Trophoblast cell (in vitro differentiated cells and primary cell): ENCODE results near the gene MYH8.

Experiments
- DNase-seq, 2 donors: peaks; one replicate each; pipeline ENCODE4 v3.0.0-alpha.2; 2016
- H2AFZ ChIP-seq: 2 replicates; pipeline ENCODE4 v1.6.1; 2013; ENCODE audit warnings: low read length, moderate library complexity, mild to moderate bottlenecking; ENCODE audit not compliant: insufficient read depth, poor library complexity
- H2AK5ac ChIP-seq: 2 replicates; pipeline ENCODE4 v1.6.1; 2013; ENCODE audit warnings: mild to moderate bottlenecking, low read length
- H2BK120ac ChIP-seq: 2 replicates; pipeline ENCODE4 v1.6.1; 2013; ENCODE audit warnings: low read length, mild to moderate bottlenecking, moderate library complexity; ENCODE audit not compliant: insufficient read depth, poor library complexity
- H2BK12ac ChIP-seq: 2 replicates; pipeline ENCODE4 v1.6.1; 2013; ENCODE audit warnings: mild to moderate bottlenecking, low read length, moderate library complexity
- H2BK5ac ChIP-seq: 2 replicates; pipeline ENCODE4 v1.6.1; 2013; ENCODE audit warnings: low read length, low read depth, moderate library complexity, mild to moderate bottlenecking; ENCODE audit not compliant: poor library complexity
- H3K14ac ChIP-seq: 2 replicates; pipeline ENCODE4 v1.6.1; 2013; ENCODE audit warnings: mild to moderate bottlenecking, low read length
- H3K18ac ChIP-seq: 2 replicates; pipeline ENCODE4 v1.6.1; 2013; ENCODE audit warnings: mild to moderate bottlenecking, low read length
- H3K23ac ChIP-seq: 2 replicates; pipeline ENCODE4 v1.6.1; 2013; ENCODE audit warnings: low read length
- H3K27ac ChIP-seq: 2 replicates; pipeline ENCODE4 v1.5.1; 2013; ENCODE audit warnings: low read depth, mild to moderate bottlenecking, inconsistent platforms, low read length, moderate library complexity
- H3K27me3 ChIP-seq: 2 replicates; pipeline ENCODE4 v1.6.1; 2013; ENCODE audit warnings: inconsistent platforms, mild to moderate bottlenecking, low read length, moderate library complexity; ENCODE audit not compliant: insufficient read depth
- H3K36me3 ChIP-seq, 2 experiments: 1 replicate in 1 of 2; 2 replicates in 1 of 2; pipeline ENCODE4 v1.6.1; 2013; ENCODE audit warnings: low read length in 2 of 2, mild to moderate bottlenecking in 2 of 2, moderate library complexity in 1 of 2; ENCODE audit not compliant: insufficient read depth in 2 of 2, control insufficient read depth in 1 of 2
- H3K4ac ChIP-seq: 2 replicates; pipeline ENCODE4 v1.6.1; 2013; ENCODE audit warnings: low read depth, mild to moderate bottlenecking, low read length, moderate library complexity
- H3K4me1 ChIP-seq, 2 experiments: 1 replicate in 1 of 2; 2 replicates in 1 of 2; pipeline ENCODE4 v1.6.1; 2013; ENCODE audit warnings: low read length in 2 of 2, mild to moderate bottlenecking in 2 of 2, moderate library complexity in 1 of 2; ENCODE audit not compliant: insufficient read depth in 2 of 2, control insufficient read depth in 1 of 2
- H3K4me2 ChIP-seq: 2 replicates; pipeline ENCODE4 v1.6.1; 2013; ENCODE audit warnings: inconsistent platforms, mild to moderate bottlenecking, low read length, moderate library complexity
- H3K4me3 ChIP-seq: 2 replicates; pipeline ENCODE4 v1.5.1; 2013; ENCODE audit warnings: mild to moderate bottlenecking, low read depth, low read length, inconsistent platforms
- H3K79me1 ChIP-seq: one replicate; pipeline ENCODE4 v1.6.1; 2013; ENCODE audit warnings: low read length
- H3K79me2 ChIP-seq: 2 replicates; pipeline ENCODE4 v1.6.1; 2013; ENCODE audit warnings: low read length, mild to moderate bottlenecking; ENCODE audit not compliant: control insufficient read depth, insufficient read depth, poor library complexity
- H3K9ac ChIP-seq: 2 replicates; pipeline ENCODE4 v1.6.1; 2013; ENCODE audit warnings: mild to moderate bottlenecking, low read length
- H3K9me3 ChIP-seq: 2 replicates; pipeline ENCODE4 v1.6.1; 2013; ENCODE audit warnings: low read depth, mild to moderate bottlenecking, control low read depth, inconsistent platforms, low read length; ENCODE audit not compliant: insufficient read depth
- H4K12ac ChIP-seq: 2 replicates; pipeline ENCODE4 v1.6.1; 2013; ENCODE audit warnings: low read depth, mild to moderate bottlenecking, low read length, moderate library complexity
- H4K8ac ChIP-seq: 2 replicates; pipeline ENCODE4 v1.6.1; 2013; ENCODE audit warnings: low read depth, mild to moderate bottlenecking, low read length, moderate library complexity
- H4K91ac ChIP-seq: one replicate; pipeline ENCODE4 v1.6.1; 2013; ENCODE audit warnings: low read depth, mild to moderate bottlenecking, low read length, moderate library complexity
- WGBS: extraction: QIAGEN DNeasy Blood & Tissue Kit; methylation state at CpG from one replicate; pipeline ENCODE4 v1.1.7; 2013; ENCODE audit warnings: missing lambda C conversion rate; ENCODE audit not compliant: insufficient read length, insufficient coverage; ENCODE audit errors: extremely low coverage; 5-methylcytosine and 5-hydroxymethylcytosine counted together

MYH8 gene

GRCh38 chr17:10384175-10384574 lies 37.6 kb downstream of the MYH8 start:
- H3K4me2 ChIP-seq: no peak overlapping the region
- no peak overlapping the region for H3K14ac ChIP-seq
- H2AFZ ChIP-seq: no peak overlapping the region
- H4K8ac ChIP-seq: no peak overlapping the region
- no peak overlapping the region for H3K18ac ChIP-seq
- H3K9me3 ChIP-seq: no peaks in the 10 kb centered on the region
- WGBS: no CpG with 5 or more reads among the region's 8 CpGs
- H3K27me3 ChIP-seq: no peaks in the 10 kb centered on the region
- H3K79me2 ChIP-seq: no peaks in the 10 kb centered on the region
- H3K9ac ChIP-seq: no peak overlapping the region
- H3K4me1 ChIP-seq: no peaks in the 10 kb centered on the region
- no peaks in the 10 kb centered on the region for H3K36me3 ChIP-seq
- H3K79me1 ChIP-seq: no peaks in the 10 kb centered on the region
- H2BK5ac ChIP-seq: no peak overlapping the region
- no peak overlapping the region for H2AK5ac ChIP-seq
- H3K4ac ChIP-seq: no peak overlapping the region
- no peak for DNase-seq
- H4K12ac ChIP-seq: no peak overlapping the region
- H3K4me3 ChIP-seq: no peak overlapping the region
- no peak overlapping the region for H3K23ac ChIP-seq
- H2BK12ac ChIP-seq: no peak overlapping the region
- H2BK120ac ChIP-seq: no peak overlapping the region
- no peak overlapping the region for H4K91ac ChIP-seq
- no peak overlapping the region for H3K27ac ChIP-seq

- Histone ChIP-seq H2BK5ac (no peak overlapping the region), H2AFZ (no peak overlapping the region), H2BK120ac (no peak overlapping the region), H3K27ac (no peak overlapping the region), H4K8ac (no peak overlapping the region), H3K23ac (no peak overlapping the region), H3K18ac (no peak overlapping the region), H4K12ac (no peak overlapping the region), H4K91ac (no peak overlapping the region), H3K27me3 (no peaks in the 10 kb centered on the region), H3K36me3 (no peaks in the 10 kb centered on the region), H3K9me3 (no peaks in the 10 kb centered on the region), H3K9ac (no peak overlapping the region), H3K4me3 (no peak overlapping the region), H3K14ac (no peak overlapping the region), H2BK12ac (no peak overlapping the region), H2AK5ac (no peak overlapping the region), H3K79me2 (no peaks in the 10 kb centered on the region), H3K79me1 (no peaks in the 10 kb centered on the region), H3K4me2 (no peak overlapping the region), H3K4me1 (no peaks in the 10 kb centered on the region), H3K4ac (no peak overlapping the region)
- no CpG with 5 or more reads among the region's 3 CpGs for WGBS
- no peak for DNase-seq
Observed at GRCh38 chr17:10380631-10381408, 40.9 kb downstream of the MYH8 start.

- H3K79me1 ChIP-seq: no peaks in the 10 kb centered on the region
- no peak within 1 kb of the TSS for H3K9ac ChIP-seq
- H3K23ac ChIP-seq: no peak within 1 kb of the TSS
- H3K4me3 ChIP-seq: no peak within 1 kb of the TSS
- no peak within 1 kb of the TSS for H3K4me2 ChIP-seq
- no peak within 1 kb of the TSS for H3K14ac ChIP-seq
- H2BK120ac ChIP-seq: no peak within 1 kb of the TSS
- no CpG with 5 or more reads among the region's 5 CpGs for WGBS
- H2AFZ ChIP-seq: no peak within 1 kb of the TSS
- DNase-seq: no peak
- no peak within 1 kb of the TSS for H4K91ac ChIP-seq
- no peaks in the 10 kb centered on the region for H3K36me3 ChIP-seq
- no peak within 1 kb of the TSS for H2BK12ac ChIP-seq
- no peaks in the 10 kb centered on the region for H3K79me2 ChIP-seq
- no peak within 1 kb of the TSS for H3K4ac ChIP-seq
- H3K27me3 ChIP-seq: no peaks in the 10 kb centered on the region
- no peak within 1 kb of the TSS for H3K18ac ChIP-seq
- H3K9me3 ChIP-seq: no peaks in the 10 kb centered on the region
- H3K4me1 ChIP-seq: no peaks in the 10 kb centered on the region
- no peak within 1 kb of the TSS for H2AK5ac ChIP-seq
- no peak within 1 kb of the TSS for H4K8ac ChIP-seq
- no peak within 1 kb of the TSS for H4K12ac ChIP-seq
- no peak within 1 kb of the TSS for H2BK5ac ChIP-seq
- no peak within 1 kb of the TSS for H3K27ac ChIP-seq
Observed at GRCh38 chr17:10372906-10373305, 48.8 kb downstream of the MYH8 start, which contains the start of gene MYH13. Gene MYH13, minus strand, starts transcription at chr17:10373006. Its CDS starts 8,476 bp downstream, at chr17:10364530.

- H3K27ac ChIP-seq: no peak overlapping the region
- no peaks in the 10 kb centered on the region for H3K36me3 ChIP-seq
- H3K18ac ChIP-seq: no peak overlapping the region
- no peak overlapping the region for H3K9ac ChIP-seq
- no peak overlapping the region for H2AK5ac ChIP-seq
- H4K12ac ChIP-seq: no peak overlapping the region
- DNase-seq: no peak
- no peak overlapping the region for H2BK5ac ChIP-seq
- no peak overlapping the region for H3K14ac ChIP-seq
- no peak overlapping the region for H2BK12ac ChIP-seq
- no peak overlapping the region for H2AFZ ChIP-seq
- no peak overlapping the region for H4K91ac ChIP-seq
- H3K79me2 ChIP-seq: no peaks in the 10 kb centered on the region
- no peak overlapping the region for H3K4me2 ChIP-seq
- H3K23ac ChIP-seq: no peak overlapping the region
- no peak overlapping the region for H2BK120ac ChIP-seq
- no CpG with 5 or more reads among the region's 7 CpGs for WGBS
- H3K4me3 ChIP-seq: no peak overlapping the region
- H3K4me1 ChIP-seq: no peaks in the 10 kb centered on the region
- no peaks in the 10 kb centered on the region for H3K9me3 ChIP-seq
- H3K4ac ChIP-seq: no peak overlapping the region
- no peaks in the 10 kb centered on the region for H3K79me1 ChIP-seq
- H3K27me3 ChIP-seq: no peaks in the 10 kb centered on the region
- no peak overlapping the region for H4K8ac ChIP-seq
Observed at GRCh38 chr17:10370016-10370608, 51.6 kb downstream of the MYH8 start.
